OCI-LY1 (cell line): ENCODE results near the gene FAM151A.

Source experiments
- H2AFZ ChIP-seq: fragments of 200-600 bp; sonication (generic), shearing (Covaris generic); 2 replicates; pipeline ENCODE4 v1.6.0; 2014; ENCODE audit warnings: antibody characterized with exemption, mild to moderate bottlenecking, low read length
- H3F3A ChIP-seq: fragments of 200-600 bp; sonication (generic), shearing (Covaris generic); 2 replicates; pipeline ENCODE4 v1.6.0; 2014; ENCODE audit warnings: mild to moderate bottlenecking, antibody characterized with exemption, low read length, moderate library complexity; ENCODE audit not compliant: insufficient read depth
- H3K27ac ChIP-seq: fragments of 200-600 bp; sonication (generic); 2 replicates; pipeline ENCODE4 v1.5.1; 2014; ENCODE audit warnings: low read length, mixed run types, mild to moderate bottlenecking, low read depth; ENCODE audit not compliant: poor library complexity, severe bottlenecking
- H3K27me3 ChIP-seq: fragments of 200-600 bp; sonication (generic); 2 replicates; pipeline ENCODE4 v1.6.0; 2014; ENCODE audit warnings: antibody characterized with exemption, mild to moderate bottlenecking, low read length, moderate library complexity; ENCODE audit not compliant: insufficient read depth
- H3K36me3 ChIP-seq: fragments of 200-600 bp; sonication (generic); 2 replicates; pipeline ENCODE4 v1.6.1; 2014; ENCODE audit warnings: mild to moderate bottlenecking, antibody characterized with exemption, low read length, moderate library complexity, mixed read lengths; ENCODE audit not compliant: insufficient read depth
- H3K4me1 ChIP-seq: fragments of 200-600 bp; sonication (generic); 2 replicates; pipeline ENCODE4 v1.5.1; 2014; ENCODE audit warnings: mild to moderate bottlenecking, low read length, moderate library complexity; ENCODE audit not compliant: insufficient read depth, severe bottlenecking
- H3K4me2 ChIP-seq: fragments of 200-600 bp; sonication (generic), shearing (Covaris generic); 2 replicates; pipeline ENCODE4 v1.6.1; 2014; ENCODE audit warnings: low read length
- H3K4me3 ChIP-seq: fragments of 200-600 bp; sonication (generic); 2 replicates; pipeline ENCODE4 v1.5.1; 2014; ENCODE audit warnings: low read length, low read depth, mild to moderate bottlenecking, mixed read lengths; ENCODE audit not compliant: poor library complexity, severe bottlenecking
- H3K79me2 ChIP-seq: fragments of 200-600 bp; shearing (Covaris generic); 2 replicates; pipeline ENCODE4 v1.6.1; 2016; ENCODE audit warnings: mixed run types, low read length, mixed read lengths; ENCODE audit not compliant: insufficient read depth
- H3K9ac ChIP-seq: fragments of 200-600 bp; sonication (generic), shearing (Covaris generic); 2 replicates; pipeline ENCODE4 v1.6.1; 2014; ENCODE audit warnings: mild to moderate bottlenecking, low read length, mixed read lengths
- H3K9me2 ChIP-seq: fragments of 200-600 bp; sonication (generic), shearing (Covaris generic); 2 replicates; pipeline ENCODE4 v1.6.1; 2014; ENCODE audit warnings: low read depth, mild to moderate bottlenecking, low read length, mixed read lengths
- H3K9me3 ChIP-seq: fragments of 200-600 bp; shearing (Covaris generic); 2 replicates; pipeline ENCODE4 v1.6.1; 2014; ENCODE audit warnings: low read length, mixed read lengths
- H4K20me1 ChIP-seq: fragments of 200-600 bp; sonication (generic), shearing (Covaris generic); 2 replicates; pipeline ENCODE4 v1.6.0; 2016; ENCODE audit warnings: mild to moderate bottlenecking, low read length; ENCODE audit not compliant: insufficient read depth
- EZH2 ChIP-seq: fragments of 200-600 bp; sonication (generic), shearing (Covaris generic); IDR thresholded peaks from 2 replicates; pipeline ENCODE4 v1.8.0; 2017; ENCODE audit warnings: borderline replicate concordance, mixed run types, mild to moderate bottlenecking, antibody characterized with exemption, low read length, moderate library complexity, mixed read lengths
- TF ChIP-seq, protein P1 (sequence below): fragments of 200-600 bp; sonication (generic), shearing (Covaris generic); IDR thresholded peaks from 2 replicates; pipeline ENCODE4 v1.5.1; 2017; ENCODE audit warnings: mild to moderate bottlenecking, antibody characterized with exemption, low read length, moderate library complexity, mixed read lengths

The FAM151A gene

DNA sequence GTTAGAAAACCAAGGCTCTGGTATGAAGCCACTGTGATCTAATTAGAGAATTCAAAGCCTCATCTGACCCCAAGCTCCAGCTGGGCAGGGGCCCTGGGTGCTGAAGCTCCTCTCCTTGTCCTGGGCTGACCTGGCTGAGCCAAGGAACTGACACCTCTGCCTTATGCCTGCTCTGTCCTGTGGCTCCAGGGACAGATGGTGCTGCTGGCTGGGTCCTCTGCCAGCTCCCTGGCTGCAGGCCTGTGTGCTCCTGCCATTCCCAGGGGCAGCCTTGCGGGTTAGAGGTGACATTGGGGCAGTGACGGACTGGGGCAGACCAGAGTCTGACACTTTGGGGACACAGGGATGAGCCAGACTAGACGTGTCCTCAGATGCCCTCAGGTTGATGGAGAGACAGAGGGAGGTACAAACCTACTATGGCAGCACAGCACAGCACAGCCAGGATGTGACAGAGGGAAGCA lies 63.5 kb downstream of the FAM151A start:
- H3K4me1 ChIP-seq = no peaks in the 10 kb centered on the region
- H3K9me2 ChIP-seq = no peaks in the 10 kb centered on the region
- no peak overlapping the region for H3K4me2 ChIP-seq
- no peaks in the 10 kb centered on the region for H4K20me1 ChIP-seq
- H3K27me3 ChIP-seq = no peaks in the 10 kb centered on the region
- TF ChIP-seq, protein P1, sequence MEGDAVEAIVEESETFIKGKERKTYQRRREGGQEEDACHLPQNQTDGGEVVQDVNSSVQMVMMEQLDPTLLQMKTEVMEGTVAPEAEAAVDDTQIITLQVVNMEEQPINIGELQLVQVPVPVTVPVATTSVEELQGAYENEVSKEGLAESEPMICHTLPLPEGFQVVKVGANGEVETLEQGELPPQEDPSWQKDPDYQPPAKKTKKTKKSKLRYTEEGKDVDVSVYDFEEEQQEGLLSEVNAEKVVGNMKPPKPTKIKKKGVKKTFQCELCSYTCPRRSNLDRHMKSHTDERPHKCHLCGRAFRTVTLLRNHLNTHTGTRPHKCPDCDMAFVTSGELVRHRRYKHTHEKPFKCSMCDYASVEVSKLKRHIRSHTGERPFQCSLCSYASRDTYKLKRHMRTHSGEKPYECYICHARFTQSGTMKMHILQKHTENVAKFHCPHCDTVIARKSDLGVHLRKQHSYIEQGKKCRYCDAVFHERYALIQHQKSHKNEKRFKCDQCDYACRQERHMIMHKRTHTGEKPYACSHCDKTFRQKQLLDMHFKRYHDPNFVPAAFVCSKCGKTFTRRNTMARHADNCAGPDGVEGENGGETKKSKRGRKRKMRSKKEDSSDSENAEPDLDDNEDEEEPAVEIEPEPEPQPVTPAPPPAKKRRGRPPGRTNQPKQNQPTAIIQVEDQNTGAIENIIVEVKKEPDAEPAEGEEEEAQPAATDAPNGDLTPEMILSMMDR = no peak
- no peak for TF ChIP-seq EZH2
- H3K79me2 ChIP-seq = no peaks in the 10 kb centered on the region
- no peak overlapping the region for H3K4me3 ChIP-seq
- no peaks in the 10 kb centered on the region; the same call in 1 of the 2 replicates for H3K36me3 ChIP-seq
- no peak overlapping the region for H2AFZ ChIP-seq
- no peak overlapping the region for H3K27ac ChIP-seq
- no peak overlapping the region for H3K9ac ChIP-seq
- H3F3A ChIP-seq = no peaks in the 10 kb centered on the region
- 0 out of 2 replicates have a peak, but pooled peaks cover 4% of the 10 kb centered on the region for H3K9me3 ChIP-seq
